ENCODE measurements around the gene HOXA7. TPM values are rescaled to one million over a fixed set of nuclear protein-coding genes. Genes with fewer than 3 reads are reported as not detected.

HOXA7 gene
- total and polyA plus RNA-seq, 2 experiments from 2014 or later, result 6.6 to 15.8 TPM

DNA sequence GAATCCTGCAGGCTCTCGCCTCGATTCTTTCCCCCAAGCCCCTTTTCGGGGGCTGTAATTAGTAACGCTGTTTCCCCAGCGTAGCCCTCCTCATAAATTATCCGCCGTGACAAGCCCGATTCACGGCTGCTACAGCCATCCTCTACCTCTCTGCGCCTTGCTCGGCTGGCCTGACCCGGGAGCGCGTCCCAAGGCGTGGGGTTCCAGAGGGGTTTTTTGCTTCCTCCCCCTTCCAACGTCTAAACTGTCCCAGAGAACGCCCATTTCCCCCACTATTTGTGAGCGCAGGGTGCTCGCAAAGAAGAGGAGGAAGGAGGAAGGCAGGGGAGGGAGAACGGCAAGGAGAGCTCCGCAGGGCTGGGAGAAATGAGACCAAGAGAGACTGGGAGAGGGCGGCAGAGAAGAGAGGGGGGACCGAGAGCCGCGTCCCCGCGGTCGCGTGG, 13.9 kb downstream of the HOXA7 start:
- Histone ChIP-seq H2AFZ (no peak overlapping the region), H3K4me1 (ENCODE audit: insufficient read depth) (peaks cover 4% of the 10 kb centered on the region; the same call in 1 of the 2 replicates), H3K9me3 (ENCODE audit: low read depth) (no peaks in the 10 kb centered on the region), H3K79me2 (ENCODE audit: insufficient read depth) (peaks cover 66% of the 10 kb centered on the region), H3K27me3 (replicated peaks; ENCODE audit: insufficient read depth) (no peaks in the 10 kb centered on the region), H3K27ac (no peak overlapping the region), H3K4me3 (no peak overlapping the region), H3K36me3 (ENCODE audit: low read depth) (peaks cover 23% of the 10 kb centered on the region), H3F3A (ENCODE audit: insufficient read depth) (no peaks in the 10 kb centered on the region), H3K9ac (no peak overlapping the region), H3K4me2 (ENCODE audit: unreplicated experiment) (no peak overlapping the region), H3K9me2 (ENCODE audit: insufficient read depth) (no peaks in the 10 kb centered on the region), H4K20me1 (ENCODE audit: insufficient read depth) (no peaks in the 10 kb centered on the region)
- TF ChIP-seq EZH2 (IDR thresholded peaks at IDR 0.05; ENCODE audit: insufficient read depth, poor library complexity, severe bottlenecking), result no peak
- TF ChIP-seq EZH2phosphoT487 (IDR thresholded peaks at IDR 0.05; ENCODE audit: insufficient read depth, low read depth), result no peak
- in situ Hi-C loops (cut with MboI), result no loop called here
- WGBS, 2 experiments (ENCODE audit: low coverage in 1 of 2, low lambda C conversion rate in 2 of 2, missing lambda C conversion rate in 2 of 2), result 91 to 92% methylated on average over 29 of the region's 29 CpGs
- no peak for DNase-seq

DNA sequence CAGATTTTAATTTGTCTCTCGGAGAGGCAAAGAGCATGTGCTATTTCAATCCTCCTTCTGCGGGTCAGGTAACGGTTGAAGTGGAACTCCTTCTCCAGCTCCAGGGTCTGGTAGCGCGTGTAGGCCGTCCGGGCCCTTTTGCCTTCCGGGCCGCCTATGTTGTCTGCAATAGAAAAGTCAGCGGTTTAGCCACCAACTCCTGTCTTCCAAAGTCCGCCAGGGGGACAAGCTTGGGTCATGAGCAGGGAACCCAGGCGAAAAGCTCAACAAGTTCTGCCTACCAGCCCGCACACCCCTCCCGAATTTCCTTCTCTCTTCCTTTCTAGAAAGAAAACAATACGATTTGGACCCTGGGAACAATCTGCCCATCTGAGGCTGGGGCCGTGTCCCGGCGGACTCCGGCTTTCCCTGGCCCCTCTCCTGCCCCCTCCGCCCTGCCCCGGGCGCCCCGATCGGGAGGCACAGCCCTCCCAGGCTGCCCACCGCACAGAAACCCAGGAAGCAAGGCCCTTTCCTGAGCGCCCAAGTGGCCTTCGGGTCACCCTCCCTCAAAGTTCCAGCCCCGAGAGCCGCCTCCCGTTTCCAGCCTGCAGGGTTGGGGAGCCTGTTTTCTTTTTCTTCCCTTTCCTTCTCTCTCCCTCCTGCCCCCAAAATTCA, 14.4 kb downstream of the HOXA7 start:
- no peaks in the 10 kb centered on the region for H3F3A ChIP-seq (ENCODE audit: insufficient read depth)
- no peak overlapping the region for H3K4me3 ChIP-seq
- no peaks in the 10 kb centered on the region for H3K27me3 ChIP-seq (replicated peaks; ENCODE audit: insufficient read depth)
- in situ Hi-C loops (cut with MboI), result no loop called here
- no peaks in the 10 kb centered on the region for H4K20me1 ChIP-seq (ENCODE audit: insufficient read depth)
- peaks cover 66% of the 10 kb centered on the region for H3K79me2 ChIP-seq (ENCODE audit: insufficient read depth)
- no peak for DNase-seq
- WGBS, 2 experiments (ENCODE audit: low coverage in 1 of 2, low lambda C conversion rate in 2 of 2, missing lambda C conversion rate in 2 of 2), result 92 to 98% methylated on average over 17 to 30 of the region's 30 CpGs
- H3K4me1 ChIP-seq (ENCODE audit: insufficient read depth), result no peaks in the 10 kb centered on the region
- no peak overlapping the region for H3K9ac ChIP-seq
- no peak overlapping the region for H2AFZ ChIP-seq
- no peaks in the 10 kb centered on the region for H3K9me2 ChIP-seq (ENCODE audit: insufficient read depth)
- H3K9me3 ChIP-seq (ENCODE audit: low read depth), result no peaks in the 10 kb centered on the region
- H3K27ac ChIP-seq, result no peak overlapping the region
- no peak overlapping the region for H3K4me2 ChIP-seq (ENCODE audit: unreplicated experiment)
- peaks cover 28% of the 10 kb centered on the region for H3K36me3 ChIP-seq (ENCODE audit: low read depth)
- TF ChIP-seq EZH2phosphoT487 (IDR thresholded peaks at IDR 0.05; ENCODE audit: insufficient read depth, low read depth) (no peak), EZH2 (IDR thresholded peaks at IDR 0.05; ENCODE audit: insufficient read depth, poor library complexity, severe bottlenecking) (no peak)

GRCh38 chr7:27141137-27141922, 15.1 kb downstream of the HOXA7 start:
- H3K4me1 ChIP-seq (ENCODE audit: insufficient read depth), result no peaks in the 10 kb centered on the region
- H3K9me2 ChIP-seq (ENCODE audit: insufficient read depth), result no peaks in the 10 kb centered on the region
- H3K9ac ChIP-seq, result no peak overlapping the region
- H3F3A ChIP-seq (ENCODE audit: insufficient read depth), result no peaks in the 10 kb centered on the region
- H3K27me3 ChIP-seq (replicated peaks; ENCODE audit: insufficient read depth), result no peaks in the 10 kb centered on the region
- no peak overlapping the region for H3K4me2 ChIP-seq (ENCODE audit: unreplicated experiment)
- H3K27ac ChIP-seq, result no peak overlapping the region
- no peak for TF ChIP-seq EZH2phosphoT487 (IDR thresholded peaks at IDR 0.05; ENCODE audit: insufficient read depth, low read depth)
- TF ChIP-seq EZH2 (IDR thresholded peaks at IDR 0.05; ENCODE audit: insufficient read depth, poor library complexity, severe bottlenecking), result no peak
- H2AFZ ChIP-seq, result no peak overlapping the region
- no peak overlapping the region for H3K4me3 ChIP-seq
- no peaks in the 10 kb centered on the region for H3K9me3 ChIP-seq (ENCODE audit: low read depth)
- peaks cover 28% of the 10 kb centered on the region for H3K36me3 ChIP-seq (ENCODE audit: low read depth)
- peaks cover 66% of the 10 kb centered on the region for H3K79me2 ChIP-seq (ENCODE audit: insufficient read depth)
- 94 to 95% methylated on average over 18 of the region's 18 CpGs for WGBS, 2 experiments (ENCODE audit: low coverage in 1 of 2, low lambda C conversion rate in 2 of 2, missing lambda C conversion rate in 2 of 2)
- H4K20me1 ChIP-seq (ENCODE audit: insufficient read depth), result no peaks in the 10 kb centered on the region
- in situ Hi-C loops (cut with MboI), result no loop called here
- no peak for DNase-seq

GRCh38 chr7:27140126-27140857, 16.2 kb downstream of the HOXA7 start:
- H4K20me1 ChIP-seq (ENCODE audit: insufficient read depth), result no peaks in the 10 kb centered on the region
- WGBS, 2 experiments (ENCODE audit: low coverage in 1 of 2, low lambda C conversion rate in 2 of 2, missing lambda C conversion rate in 2 of 2), result 95 to 96% methylated on average over 15 of the region's 15 CpGs
- H3K9me2 ChIP-seq (ENCODE audit: insufficient read depth), result no peaks in the 10 kb centered on the region
- no peaks in the 10 kb centered on the region for H3K27me3 ChIP-seq (replicated peaks; ENCODE audit: insufficient read depth)
- H3F3A ChIP-seq (ENCODE audit: insufficient read depth), result peaks cover 6% of the 10 kb centered on the region
- no peak for DNase-seq
- H3K9ac ChIP-seq, result no peak overlapping the region
- no peak overlapping the region for H3K4me3 ChIP-seq
- TF ChIP-seq EZH2 (IDR thresholded peaks at IDR 0.05; ENCODE audit: insufficient read depth, poor library complexity, severe bottlenecking) (no peak), EZH2phosphoT487 (IDR thresholded peaks at IDR 0.05; ENCODE audit: insufficient read depth, low read depth) (no peak)
- peaks cover 28% of the 10 kb centered on the region for H3K36me3 ChIP-seq (ENCODE audit: low read depth)
- H3K4me1 ChIP-seq (ENCODE audit: insufficient read depth), result no peaks in the 10 kb centered on the region
- no peak overlapping the region for H3K27ac ChIP-seq
- no peak overlapping the region for H2AFZ ChIP-seq
- H3K79me2 ChIP-seq (ENCODE audit: insufficient read depth), result peaks cover 65% of the 10 kb centered on the region
- in situ Hi-C loops (cut with MboI), result no loop called here
- H3K9me3 ChIP-seq (ENCODE audit: low read depth), result no peaks in the 10 kb centered on the region
- H3K4me2 ChIP-seq (ENCODE audit: unreplicated experiment), result no peak overlapping the region
